GM21390 (cell line): ENCODE data around the gene LAMB4.

Source experiments
- ATAC-seq: cut with Tn5 transposase; IDR thresholded peaks from one replicate; pipeline ENCODE4 v1.9.1; 2021; ENCODE audit not compliant: unreplicated experiment

Gene LAMB4

GRCh38 chr7:108112683-108113082 lies 17.5 kb downstream of the LAMB4 start:
- ATAC-seq, result no peak

GRCh38 chr7:108109221-108109908 lies 20.8 kb downstream of the LAMB4 start:
- ATAC-seq, result no peak

GRCh38 chr7:108108131-108108530 lies 22.0 kb downstream of the LAMB4 start:
- no peak for ATAC-seq

DNA sequence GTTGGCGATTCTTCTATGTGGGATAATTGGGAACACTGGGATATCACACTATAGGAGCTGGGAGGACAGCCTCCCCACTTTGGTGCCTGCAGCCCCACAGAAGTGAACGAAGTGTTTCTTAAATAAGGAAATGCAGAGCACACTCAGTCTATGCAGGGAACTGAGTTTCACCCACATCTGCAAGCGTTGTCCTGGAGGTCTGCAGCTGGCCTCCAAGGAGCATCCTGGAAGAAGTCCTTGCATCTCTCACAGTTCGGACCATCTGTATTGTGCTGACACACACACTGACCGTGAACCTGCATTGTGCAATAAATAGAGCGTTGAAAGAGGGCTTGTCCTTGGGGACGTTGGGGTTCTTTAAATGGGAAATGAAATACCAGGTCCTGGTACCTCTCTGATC lies 25.8 kb downstream of the LAMB4 start:
- no peak for ATAC-seq

GRCh38 chr7:108103558-108104298 lies 26.4 kb downstream of the LAMB4 start:
- ATAC-seq, result no peak

DNA sequence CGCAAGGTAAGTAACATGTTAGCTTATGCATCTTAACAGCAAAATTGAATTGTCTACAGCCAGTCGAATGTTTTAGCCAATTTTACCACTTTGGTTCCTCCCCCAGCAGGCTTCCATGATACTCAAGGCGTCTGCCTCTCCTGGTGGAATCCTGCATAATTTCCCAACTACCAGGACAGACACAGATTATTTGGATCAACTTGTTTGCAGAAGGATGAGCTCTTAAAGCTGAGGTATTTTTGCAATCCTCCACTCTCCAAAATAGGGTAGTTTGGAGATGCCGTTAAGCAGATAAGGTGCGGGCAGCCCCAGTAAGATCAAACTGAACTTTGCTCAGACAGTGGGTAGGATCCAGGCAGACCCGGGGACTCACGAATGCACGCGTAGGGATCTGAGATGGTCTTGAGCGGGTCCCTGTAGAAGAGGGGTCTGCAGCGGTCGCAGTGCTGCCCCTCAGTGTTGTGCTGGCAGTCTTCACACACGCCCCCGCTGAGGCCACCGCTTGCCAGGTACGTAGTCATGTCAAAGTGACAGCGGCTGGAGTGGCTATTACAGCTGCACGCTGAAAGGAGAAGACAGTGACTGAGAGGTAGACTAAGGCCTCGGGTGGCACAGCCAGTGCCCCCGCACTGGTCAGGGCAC lies 27.4 kb downstream of the LAMB4 start:
- no peak for ATAC-seq

- no peak for ATAC-seq
These were observed 28.4 kb downstream of the LAMB4 start for GRCh38 chr7:108101759-108102158.

DNA sequence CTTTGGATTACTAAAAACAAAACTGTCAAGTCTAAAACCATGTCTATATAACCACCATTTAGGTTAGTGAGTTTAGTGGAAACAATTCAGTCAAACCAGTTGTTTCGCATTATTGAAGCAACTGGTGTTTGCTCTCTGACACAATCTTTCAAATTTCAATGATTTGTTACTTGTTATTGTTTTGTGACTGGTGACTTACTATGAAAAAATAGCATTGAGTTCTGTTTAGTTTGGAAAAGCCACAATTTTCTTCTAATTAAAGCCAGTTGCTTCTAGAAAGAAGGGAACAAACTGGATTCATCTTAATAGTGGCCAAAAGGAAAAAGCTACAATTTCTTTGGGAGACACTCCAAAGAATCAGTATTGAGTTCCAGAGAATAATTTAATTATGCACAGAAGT lies 30.4 kb downstream of the LAMB4 start:
- ATAC-seq, result no peak

GRCh38 chr7:108097703-108098102 lies 32.5 kb downstream of the LAMB4 start:
- ATAC-seq, result no peak

- ATAC-seq, result no peak
These were observed 33.2 kb downstream of the LAMB4 start for GRCh38 chr7:108096996-108097395.

DNA sequence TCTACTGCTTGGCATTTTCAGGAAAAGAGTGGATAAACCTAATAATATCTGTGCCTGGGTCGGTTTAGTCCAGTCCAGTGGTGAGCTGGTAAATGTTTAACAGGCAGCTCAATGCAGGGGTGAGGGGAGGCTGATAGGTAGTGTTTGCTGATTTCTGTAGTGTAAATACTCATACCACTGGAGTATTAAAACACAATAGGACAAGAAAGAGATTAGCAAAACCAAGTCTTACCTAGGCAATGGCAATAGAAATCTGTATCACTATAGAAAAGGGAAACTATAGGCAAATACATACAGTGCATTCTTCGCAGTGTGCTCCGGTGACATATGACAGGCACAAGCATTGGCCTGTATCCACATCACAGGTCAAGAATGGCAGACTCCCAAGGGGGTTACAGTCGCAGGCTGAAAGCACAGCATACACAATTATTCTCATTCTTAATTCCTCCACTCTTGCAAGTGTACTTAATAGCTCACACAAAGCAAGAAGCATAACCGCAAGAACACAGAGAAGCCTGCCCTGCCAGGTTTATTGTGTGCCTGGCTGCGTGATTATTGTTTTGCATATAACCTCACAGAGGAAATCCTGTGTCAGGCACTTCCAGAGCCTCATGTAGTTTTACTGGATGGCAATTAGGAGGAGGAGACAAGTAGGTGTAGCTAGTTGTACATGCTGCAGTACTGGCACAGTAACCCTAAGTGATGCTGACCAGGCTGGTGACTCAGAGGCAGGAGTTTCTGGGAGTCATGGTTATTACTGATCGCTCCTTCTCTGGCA lies 35.0 kb downstream of the LAMB4 start:
- ATAC-seq, result no peak

DNA sequence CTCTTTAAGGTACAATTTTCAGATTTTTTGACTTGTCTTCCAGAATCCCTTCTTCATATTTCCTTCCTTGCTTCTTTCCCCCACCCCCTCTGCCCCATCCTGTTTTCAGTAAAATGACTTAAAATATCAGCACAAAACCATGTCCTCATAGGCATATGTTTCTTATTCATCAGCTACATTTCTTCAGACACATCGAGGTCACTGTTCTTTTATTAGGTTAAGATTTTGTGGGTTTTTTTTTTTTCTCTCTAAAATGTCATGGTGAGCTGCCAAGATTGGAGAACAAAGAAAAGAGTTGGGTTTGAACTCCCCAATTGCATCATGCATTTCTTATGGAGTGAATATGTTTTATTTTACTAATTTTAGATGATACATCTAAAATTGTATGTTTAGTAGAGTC lies 35.8 kb downstream of the LAMB4 start:
- no peak for ATAC-seq

GRCh38 chr7:108093851-108094331 lies 36.3 kb downstream of the LAMB4 start:
- ATAC-seq, result no peak

DNA sequence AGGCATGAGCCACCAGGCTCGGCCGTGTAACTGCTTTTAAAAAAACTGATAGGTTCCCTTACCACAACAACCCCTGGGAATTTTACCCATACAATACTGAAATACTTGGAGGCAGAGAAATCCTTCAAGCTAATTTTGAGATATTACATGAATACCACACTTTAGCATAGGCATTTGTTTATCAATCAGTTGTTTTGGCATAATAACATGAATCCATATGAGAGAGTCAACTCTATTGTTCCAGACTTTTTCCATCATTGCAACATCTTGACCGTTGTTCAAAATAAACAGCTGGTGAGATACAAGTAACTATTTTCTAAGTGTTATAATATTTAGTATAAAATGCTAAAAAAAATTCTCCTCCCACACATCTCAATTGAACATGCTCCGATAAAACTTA lies 36.8 kb downstream of the LAMB4 start:
- ATAC-seq, result no peak

DNA sequence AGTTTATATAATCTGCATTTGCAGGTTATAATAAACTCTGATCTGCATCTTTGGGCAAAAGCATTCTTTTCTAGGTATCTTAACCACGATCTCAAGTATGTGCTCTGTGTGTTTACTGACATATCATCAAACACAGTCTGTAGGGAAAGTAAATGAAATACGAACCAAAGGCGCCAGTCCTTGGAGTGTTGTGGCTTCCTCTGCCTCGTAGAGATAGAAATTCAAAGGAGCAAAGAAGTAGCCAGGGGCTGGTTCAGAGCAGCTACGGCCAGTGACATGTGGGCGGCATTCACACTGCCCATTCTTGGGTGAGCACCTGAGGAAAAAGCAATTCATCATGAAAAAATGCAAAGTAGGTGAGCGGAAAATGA lies 38.7 kb downstream of the LAMB4 start:
- ATAC-seq, result no peak

DNA sequence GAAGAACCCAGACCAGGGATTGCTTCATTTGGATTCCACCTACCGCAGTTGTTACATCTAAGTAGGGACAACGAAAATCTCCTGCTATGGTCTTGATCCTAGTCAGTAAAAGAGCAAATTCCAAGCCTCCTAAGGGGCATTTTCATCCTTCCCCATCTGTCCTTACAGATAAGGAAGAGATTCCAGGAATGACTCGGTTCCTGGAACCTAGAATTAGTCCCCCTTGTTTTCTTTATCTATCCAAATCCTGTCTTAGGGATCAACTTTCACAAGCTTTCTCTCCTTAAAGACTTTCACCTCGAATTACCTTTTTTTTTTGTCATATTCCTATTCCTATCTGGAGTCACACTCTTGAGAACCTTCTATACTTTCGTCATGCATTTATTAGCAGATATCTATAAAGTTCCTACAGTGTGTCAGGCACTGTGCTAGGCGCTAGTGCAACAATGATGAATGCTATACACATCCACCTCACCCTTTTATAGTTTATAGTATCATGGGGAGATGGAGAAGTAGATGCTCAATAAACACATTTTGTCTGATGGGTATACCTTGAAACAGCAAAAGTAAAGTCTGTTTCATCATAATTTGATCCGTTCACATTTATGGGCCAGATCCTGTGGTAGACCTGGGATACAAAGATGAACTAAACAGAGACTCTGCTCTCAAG lies 39.2 kb downstream of the LAMB4 start:
- ATAC-seq, result no peak

DNA sequence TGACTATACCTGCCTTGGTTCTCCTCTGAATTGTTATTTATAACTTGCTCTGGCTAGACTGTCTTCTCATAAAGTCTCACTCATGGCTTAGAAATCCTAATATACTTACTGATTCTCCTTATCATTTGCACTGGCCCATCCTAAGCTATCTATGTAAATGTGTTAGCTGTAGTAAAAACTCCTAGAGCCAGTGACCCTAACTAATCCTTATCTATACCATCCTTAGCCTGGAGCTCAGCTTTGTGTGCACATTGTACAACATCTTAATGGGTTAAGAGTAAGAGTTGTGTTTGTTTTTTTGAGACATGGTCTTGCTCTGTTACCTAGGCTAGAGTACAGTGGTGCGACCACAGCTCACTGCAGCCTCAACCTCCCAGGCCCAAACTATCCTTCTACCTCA lies 40.8 kb downstream of the LAMB4 start:
- no peak for ATAC-seq

- ATAC-seq, result no peak
These were observed 41.4 kb downstream of the LAMB4 start for GRCh38 chr7:108088729-108089128.

- no peak for ATAC-seq
These were observed 42.4 kb downstream of the LAMB4 start for GRCh38 chr7:108087778-108088177.

DNA sequence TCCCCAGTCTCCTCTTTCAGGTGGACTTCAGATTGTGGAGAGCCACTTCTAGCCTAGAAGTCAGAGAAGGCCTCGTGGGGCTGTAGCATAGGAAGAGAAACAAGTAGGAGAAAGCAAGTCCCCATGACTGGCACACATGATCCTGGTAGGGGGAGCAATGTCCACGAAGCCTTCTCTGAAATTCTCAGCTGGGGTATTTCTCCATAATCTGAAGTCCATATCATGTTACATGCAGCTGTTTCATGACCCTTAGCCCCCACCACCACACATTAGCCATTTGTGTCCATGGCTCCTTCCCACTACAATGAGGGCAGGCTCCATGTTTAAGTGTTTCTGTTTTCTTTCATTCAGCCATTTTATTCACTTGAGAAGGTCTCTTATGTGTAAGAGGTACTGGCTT lies 43.2 kb downstream of the LAMB4 start:
- ATAC-seq, result no peak

DNA sequence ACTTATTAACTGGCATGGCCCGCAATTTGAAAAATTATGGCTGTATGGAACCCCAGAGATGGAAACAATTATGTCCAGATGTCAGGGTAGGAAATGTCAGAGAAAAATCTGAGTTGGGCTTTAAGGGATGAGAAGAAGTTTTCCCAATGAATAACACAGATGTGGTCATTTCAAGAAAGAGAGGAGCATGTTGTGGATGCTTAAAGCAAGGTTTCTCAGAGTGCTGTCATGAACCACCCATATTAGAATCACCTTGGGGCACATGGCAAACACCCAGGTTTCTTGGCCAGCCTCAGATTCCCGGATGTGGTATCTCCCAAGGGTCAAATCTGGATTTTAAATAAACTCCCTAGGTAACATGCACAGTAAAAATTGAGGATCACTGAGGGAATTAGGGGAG lies 43.6 kb downstream of the LAMB4 start:
- ATAC-seq, result no peak
